GM18868 (cell line): Measurements from ENCODE around the gene ZSCAN23.

Source experiments
- ATAC-seq: cut with Tn5 transposase; IDR thresholded peaks from one replicate; pipeline ENCODE4 v1.9.1; 2021; ENCODE audit warnings: mild to moderate bottlenecking, moderate library complexity; ENCODE audit not compliant: unreplicated experiment

ZSCAN23 gene

DNA sequence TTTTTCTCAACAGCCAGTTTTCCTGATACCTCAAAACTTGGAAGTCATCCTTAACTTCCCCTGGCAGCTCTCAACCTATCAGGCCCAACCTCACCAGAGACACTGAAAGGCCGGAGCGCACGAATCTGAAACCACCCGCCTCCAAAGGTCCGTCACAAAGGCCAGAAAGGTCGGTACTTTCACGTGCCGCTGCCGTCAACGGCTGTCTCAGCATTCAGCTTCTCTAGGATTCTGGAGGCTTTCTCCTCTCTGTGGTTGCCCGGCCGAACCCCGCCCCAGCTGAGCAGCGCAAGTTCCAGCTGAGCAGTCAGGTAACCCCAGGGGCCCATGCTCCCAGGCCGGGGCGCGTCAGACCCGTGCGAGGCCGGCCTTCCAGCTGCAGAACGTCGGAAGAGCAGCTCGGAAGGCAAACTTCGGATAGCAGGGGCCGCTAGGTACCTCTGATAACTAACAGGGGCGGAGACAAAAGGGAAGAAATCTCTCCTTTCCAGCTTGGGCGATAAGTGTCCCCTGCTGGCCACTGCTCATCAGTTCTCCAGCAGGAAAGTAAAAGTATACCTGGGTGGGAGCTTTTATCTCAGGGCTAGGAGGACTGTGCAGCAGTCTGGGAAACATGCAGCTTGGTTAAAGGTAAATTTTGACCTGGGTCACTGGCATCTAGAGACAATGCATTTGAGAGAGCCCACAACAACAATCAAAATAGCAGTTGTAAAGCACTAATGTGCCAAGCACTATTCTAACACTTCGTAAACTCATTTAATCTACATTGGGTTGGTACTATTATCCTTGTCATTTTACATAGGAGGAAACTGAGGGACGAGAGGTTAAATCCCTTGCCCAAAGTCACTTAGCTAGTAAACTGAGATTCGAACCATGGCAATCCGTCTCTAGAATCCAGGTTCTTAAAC is 59.8 kb downstream of the ZSCAN23 start:
- peak; percentile 74 for ATAC-seq
